GM12878 (cell line): ENCODE data around the gene TPPP3. TPM values are rescaled to one million over a fixed set of nuclear protein-coding genes. Genes with fewer than 3 reads are reported as not detected.
A peak's percentile ranks its signal among the peaks of the same experiment; 100 is the strongest.

Experiments
- ATAC-seq: fragments of 200-7000 bp; cut with Tn5 transposase; 3 replicates; pipeline ENCODE4 v1.9.1; 2020; ENCODE audit warnings: mild to moderate bottlenecking, moderate library complexity
- BruUV-seq: library from RNA; stranded (reverse); fragments of 400-500 nt; replicated peaks from 2 replicates; lab custom pipeline; 2021; lab: Mats Ljungman, UMichigan
- CTCF ChIA-PET: fragments of 300-600 bp; sonication (Branson Sonifier 250); formaldehyde crosslinking; extraction: SDS; loops from one replicate; lab custom pipeline; 2021; ENCODE audit warnings: inconsistent platforms; lab: Yijun Ruan, JAX
- POLR2A ChIA-PET: fragments of 350-600 bp; formaldehyde crosslinking; extraction: SDS; loops from one replicate; lab custom pipeline; 2021; ENCODE audit warnings: inconsistent platforms; lab: Charles Lee
- RAD21 ChIA-PET: fragments of 300-600 bp; sonication (Branson Sonifier 250); formaldehyde crosslinking; loops from one replicate; lab custom pipeline; 2023; ENCODE audit warnings: antibody characterized with exemption; ENCODE audit not compliant: unreplicated experiment; lab: Charles Lee
- SMC1A ChIA-PET: fragments of 300-600 bp; sonication (Branson Sonifier 250); formaldehyde crosslinking; loops from one replicate; lab custom pipeline; 2023; ENCODE audit not compliant: unreplicated experiment, uncharacterized antibody; lab: Charles Lee
- DNase-seq: peaks from one replicate; pipeline ENCODE4 v3.0.0-alpha.2; 2011; ENCODE audit warnings: low read depth, low spot score
- FAIRE-seq: peaks from 3 replicates; lab custom pipeline; 2011; peaks lifted over from hg19 to GRCh38; lab: Jason Lieb, UNC
- H2AFZ ChIP-seq: 2 replicates; pipeline ENCODE4 v1.6.0; 2011; ENCODE audit warnings: low read depth, low read length, control low read depth; ENCODE audit not compliant: control insufficient read depth
- H3K27ac ChIP-seq: 2 replicates; pipeline ENCODE4 v1.5.1; 2011; ENCODE audit warnings: control low read depth; ENCODE audit not compliant: control insufficient read depth, insufficient read depth
- H3K27me3 ChIP-seq, 2 experiments: replicated peaks in 1 of 2; 2 replicates each; pipeline versions ENCODE4 v1.6.0 to v1.6.1; 2011; ENCODE audit warnings: low read length in 1 of 2; ENCODE audit not compliant: control insufficient read depth in 2 of 2, insufficient read depth in 2 of 2
- H3K36me3 ChIP-seq, 2 experiments: 2 replicates each; pipeline ENCODE4 v1.5.1; 2011; ENCODE audit warnings: low read length in 1 of 2; ENCODE audit not compliant: control insufficient read depth in 2 of 2, insufficient read depth in 2 of 2
- H3K4me1 ChIP-seq: 2 replicates; pipeline ENCODE4 v1.6.1; 2011; ENCODE audit warnings: mild to moderate bottlenecking, low read length, moderate library complexity, mixed read lengths; ENCODE audit not compliant: control insufficient read depth, insufficient read depth
- H3K4me2 ChIP-seq: 2 replicates; pipeline ENCODE4 v1.6.0; 2011; ENCODE audit warnings: control low read depth; ENCODE audit not compliant: control insufficient read depth, insufficient read depth
- H3K4me3 ChIP-seq: fragments of 200-600 bp; sonication (generic); 2 replicates; pipeline ENCODE4 v1.5.1; 2016
- H3K79me2 ChIP-seq: 2 replicates; pipeline ENCODE4 v1.6.0; 2011; ENCODE audit warnings: low read length; ENCODE audit not compliant: control insufficient read depth, insufficient read depth
- H3K9ac ChIP-seq: 2 replicates; pipeline ENCODE4 v1.8.0; 2011; ENCODE audit warnings: low read length, control low read depth, mixed read lengths; ENCODE audit not compliant: control insufficient read depth, insufficient read depth
- H3K9me3 ChIP-seq: replicated peaks from 3 replicates; pipeline ENCODE4 v1.5.1; 2011; ENCODE audit warnings: mild to moderate bottlenecking, low read length; ENCODE audit not compliant: control insufficient read depth, insufficient read depth
- H4K20me1 ChIP-seq: 2 replicates; pipeline ENCODE4 v1.6.0; 2011; ENCODE audit not compliant: control insufficient read depth, insufficient read depth
- BRCA1 ChIP-seq: IDR thresholded peaks from 2 replicates; pipeline ENCODE4 v1.6.1; 2011; ENCODE audit warnings: low read depth, low read length, improper control_type of control experiment
- IKZF2 ChIP-seq, 2 experiments: fragments of 450-650 bp; IDR thresholded peaks; 2 replicates each; pipeline ENCODE4 v1.6.1; 2017; ENCODE audit warnings: mild to moderate bottlenecking in 2 of 2, moderate library complexity in 2 of 2
- KDM1A ChIP-seq: fragments of 200-600 bp; sonication (generic); IDR thresholded peaks from 2 replicates; pipeline ENCODE4 v1.6.1; 2016; ENCODE audit warnings: borderline replicate concordance
- MYB ChIP-seq: fragments of 150-350 bp; IDR thresholded peaks from 2 replicates; pipeline ENCODE4 v1.6.1; 2014; ENCODE audit warnings: mild to moderate bottlenecking, low read depth, low read length, borderline replicate concordance
- RAD21 ChIP-seq: IDR thresholded peaks from 2 replicates; pipeline ENCODE4 v1.6.1; 2011; ENCODE audit warnings: mild to moderate bottlenecking, low read depth, low read length, moderate library complexity; ENCODE audit not compliant: insufficient read depth
- SMC3 ChIP-seq: IDR thresholded peaks from 2 replicates; pipeline ENCODE4 v1.6.1; 2011; ENCODE audit warnings: low read length, improper control_type of control experiment, borderline replicate concordance
- WGBS: methylation state at CpG from one replicate; pipeline ENCODE4 v1.1.6; 2016; ENCODE audit warnings: low lambda C conversion rate; ENCODE audit not compliant: insufficient replicate concordance, insufficient coverage; ENCODE audit errors: missing lambda C conversion rate; 5-methylcytosine and 5-hydroxymethylcytosine counted together
- in situ Hi-C: fragments of 300-500 bp; cut with MboI; formaldehyde crosslinking; loops from 9 replicates; pipeline ENCODE4 v1.14.3; 2018; ENCODE audit warnings: mixed read lengths
- intact Hi-C: fragments of 100-400 bp; cut with micrococcal nuclease; formaldehyde crosslinking; loops from one replicate; pipeline ENCODE4 v1.14.2; 2022; ENCODE audit not compliant: unreplicated experiment
- polyA plus RNA-seq, 11 experiments: library from polyadenylated mRNA; depleted of rRNA in 4 of 11; unstranded in 6 of 11; stranded (reverse) in 5 of 11; fragments of >200 nt; fragmentation: Nextera tagmentation in 4 of 11; fragmentation: Illumina TruSeq in 1 of 11; extraction: Ambion mirVana in 4 of 11; extraction: Trizol in 1 of 11; gene quantifications; 1 replicate in 1 of 11; 2 replicates in 10 of 11; pipeline versions ENCODE4 v1.2.1 to v1.2.3, GENCODE V29; 2011 to 2016; ENCODE audit warnings: inconsistent platforms in 2 of 11, missing spikeins in 2 of 11, low read depth in 1 of 11
- total RNA-seq, 4 experiments: library from RNA; depleted of rRNA in 3 of 4; stranded (reverse); fragments of >200 nt in 3 of 4; fragmentation: Illumina TruSeq in 1 of 4; extraction: Trizol in 1 of 4; gene quantifications; 2 replicates each; pipeline versions ENCODE4 v1.2.1 to v1.2.3, GENCODE V29; 2013 to 2021
- TF ChIP-seq, protein P1 (sequence below): IDR thresholded peaks from 2 replicates; pipeline ENCODE4 v1.6.1; 2011; ENCODE audit warnings: borderline replicate concordance, low read depth, mild to moderate bottlenecking, moderate library complexity, low read length; ENCODE audit not compliant: insufficient read depth, poor library complexity, severe bottlenecking
- TF ChIP-seq, protein P2 (sequence below): IDR thresholded peaks from 2 replicates; pipeline ENCODE4 v1.6.1; 2011; ENCODE audit warnings: mild to moderate bottlenecking, low read depth, low read length, moderate library complexity; ENCODE audit not compliant: insufficient replicate concordance
- TF ChIP-seq, protein P3 (sequence below): IDR thresholded peaks from 2 replicates; pipeline ENCODE4 v1.6.1; 2012; ENCODE audit warnings: low read depth, low read length, improper control_type of control experiment
- TF ChIP-seq, protein P4 (sequence below): fragments of 450-650 bp; conservative IDR thresholded peaks from 2 replicates; pipeline ENCODE4 v1.6.1; 2017; ENCODE audit warnings: mild to moderate bottlenecking, moderate library complexity
- TF ChIP-seq, protein P5 (sequence below): fragments of 450-650 bp; IDR thresholded peaks from 2 replicates; pipeline ENCODE4 v1.6.1; 2014; ENCODE audit warnings: mild to moderate bottlenecking
- TF ChIP-seq, protein P6 (sequence below), 3 experiments: IDR thresholded peaks in 2 of 3; conservative IDR thresholded peaks in 1 of 3; 2 replicates each; pipeline ENCODE4 v1.5.1; 2011; ENCODE audit warnings: low read depth in 3 of 3, low read length in 3 of 3, mild to moderate bottlenecking in 3 of 3, control low read depth in 2 of 3, moderate library complexity in 2 of 3, inconsistent platforms in 1 of 3, mixed read lengths in 1 of 3; ENCODE audit not compliant: control insufficient read depth in 2 of 3, insufficient read depth in 1 of 3; ENCODE audit errors: extremely low read depth in 1 of 3

TPPP3 gene
- total and polyA plus RNA-seq, 10 of the 15 experiments (the other 5 are each of a cell fraction or from before 2014, with no cell fraction given), result 0.14 TPM; not detected in 9

DNA sequence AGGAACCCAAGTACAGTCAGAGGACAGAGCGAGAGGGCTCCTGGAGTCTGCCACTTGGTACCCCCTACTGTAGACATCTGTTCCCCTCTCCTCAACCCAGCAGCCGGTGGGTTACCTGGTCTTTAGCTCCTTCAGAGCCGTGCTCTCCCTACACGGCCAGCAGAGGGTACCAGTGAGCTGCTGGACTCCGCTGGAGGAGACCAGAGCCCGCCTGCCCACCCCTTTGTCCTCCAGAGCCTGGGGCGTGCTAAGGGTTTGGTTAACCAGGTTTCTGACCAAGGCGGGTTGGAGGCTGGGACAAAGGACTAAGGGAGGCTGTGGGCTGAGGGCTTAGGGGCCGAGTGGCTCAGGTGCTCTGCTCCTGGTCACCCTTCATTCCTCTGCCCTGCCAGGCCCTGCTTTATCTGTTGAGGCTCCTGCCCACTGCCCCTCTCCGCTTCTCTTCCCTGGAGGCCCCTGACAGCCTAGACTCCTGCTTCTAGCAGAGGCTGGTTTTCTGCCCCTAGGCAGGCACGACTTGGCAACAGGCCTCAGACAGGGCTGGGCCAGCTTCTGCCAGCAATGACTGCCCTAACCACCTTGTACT is 34.9 kb upstream of the TPPP3 start:
- Histone ChIP-seq H3K9me3 (no peaks in the 10 kb centered on the region), H3K9ac (no peak overlapping the region), H2AFZ (no peak overlapping the region), H3K4me2 (no peak overlapping the region), H4K20me1 (no peaks in the 10 kb centered on the region), H3K79me2 (no peaks in the 10 kb centered on the region), H3K27me3 (peaks cover 12 to 15% of the 10 kb centered on the region in 2 experiments), H3K4me3 (no peak overlapping the region), H3K27ac (no peak overlapping the region), H3K4me1 (peaks cover 4% of the 10 kb centered on the region; the same call in 1 of the 2 replicates), H3K36me3 (no peaks in the 10 kb centered on the region)
- no peak for FAIRE-seq
- no peak for DNase-seq
- intact Hi-C loops, result loop anchor here (1.0 kb wide), 3 partner anchors 19 to 86 kb away; no protein-coding TSS in a partner anchor
- ATAC-seq, result peak; percentile 88
- CTCF ChIA-PET, result interaction anchor here (0.6 to 5.6 kb wide), 33 partner anchors 8 to 346 kb away, joined by 3 to 84 read pairs (median 4); partner anchors contain the start of genes ATP6V0D1, CARMIL2 and ZDHHC1
- no TSS peak for BruUV-seq
- RAD21 ChIA-PET, result interaction anchor here (0.6 to 3.1 kb wide), 23 partner anchors 9 to 181 kb away, joined by 3 to 31 read pairs (median 4); partner anchors contain the start of genes ATP6V0D1 and FHOD1
- in situ Hi-C loops, result no loop called here
- POLR2A ChIA-PET, result interaction anchor here (1.5 kb wide), 1 partner anchor 37 kb away, joined by 4 read pairs; no protein-coding TSS in a partner anchor
- WGBS, result 9% methylated on average over 11 of the region's 11 CpGs
- SMC1A ChIA-PET, result interaction anchor here (0.6 to 2.8 kb wide), 15 partner anchors 10 to 88 kb away, joined by 3 to 19 read pairs (median 4); partner anchors contain the start of genes ATP6V0D1 and ZDHHC1
- TF ChIP-seq IKZF2 (IDR thresholded peaks at IDR 0.05) (no peak), RAD21 (peak; percentile 72), MYB (no peak), SMC3 (peak; percentile 81; the same call in 1 of the 2 replicates), BRCA1 (no peak), KDM1A (no peak)
- TF ChIP-seq, protein P1, sequence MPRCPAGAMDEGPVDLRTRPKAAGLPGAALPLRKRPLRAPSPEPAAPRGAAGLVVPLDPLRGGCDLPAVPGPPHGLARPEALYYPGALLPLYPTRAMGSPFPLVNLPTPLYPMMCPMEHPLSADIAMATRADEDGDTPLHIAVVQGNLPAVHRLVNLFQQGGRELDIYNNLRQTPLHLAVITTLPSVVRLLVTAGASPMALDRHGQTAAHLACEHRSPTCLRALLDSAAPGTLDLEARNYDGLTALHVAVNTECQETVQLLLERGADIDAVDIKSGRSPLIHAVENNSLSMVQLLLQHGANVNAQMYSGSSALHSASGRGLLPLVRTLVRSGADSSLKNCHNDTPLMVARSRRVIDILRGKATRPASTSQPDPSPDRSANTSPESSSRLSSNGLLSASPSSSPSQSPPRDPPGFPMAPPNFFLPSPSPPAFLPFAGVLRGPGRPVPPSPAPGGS, result no peak
- TF ChIP-seq, protein P2, sequence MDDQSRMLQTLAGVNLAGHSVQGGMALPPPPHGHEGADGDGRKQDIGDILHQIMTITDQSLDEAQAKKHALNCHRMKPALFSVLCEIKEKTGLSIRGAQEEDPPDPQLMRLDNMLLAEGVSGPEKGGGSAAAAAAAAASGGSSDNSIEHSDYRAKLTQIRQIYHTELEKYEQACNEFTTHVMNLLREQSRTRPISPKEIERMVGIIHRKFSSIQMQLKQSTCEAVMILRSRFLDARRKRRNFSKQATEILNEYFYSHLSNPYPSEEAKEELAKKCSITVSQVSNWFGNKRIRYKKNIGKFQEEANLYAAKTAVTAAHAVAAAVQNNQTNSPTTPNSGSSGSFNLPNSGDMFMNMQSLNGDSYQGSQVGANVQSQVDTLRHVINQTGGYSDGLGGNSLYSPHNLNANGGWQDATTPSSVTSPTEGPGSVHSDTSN, result no peak
- TF ChIP-seq, protein P3, sequence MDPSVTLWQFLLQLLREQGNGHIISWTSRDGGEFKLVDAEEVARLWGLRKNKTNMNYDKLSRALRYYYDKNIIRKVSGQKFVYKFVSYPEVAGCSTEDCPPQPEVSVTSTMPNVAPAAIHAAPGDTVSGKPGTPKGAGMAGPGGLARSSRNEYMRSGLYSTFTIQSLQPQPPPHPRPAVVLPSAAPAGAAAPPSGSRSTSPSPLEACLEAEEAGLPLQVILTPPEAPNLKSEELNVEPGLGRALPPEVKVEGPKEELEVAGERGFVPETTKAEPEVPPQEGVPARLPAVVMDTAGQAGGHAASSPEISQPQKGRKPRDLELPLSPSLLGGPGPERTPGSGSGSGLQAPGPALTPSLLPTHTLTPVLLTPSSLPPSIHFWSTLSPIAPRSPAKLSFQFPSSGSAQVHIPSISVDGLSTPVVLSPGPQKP, result no peak
- TF ChIP-seq, protein P4, sequence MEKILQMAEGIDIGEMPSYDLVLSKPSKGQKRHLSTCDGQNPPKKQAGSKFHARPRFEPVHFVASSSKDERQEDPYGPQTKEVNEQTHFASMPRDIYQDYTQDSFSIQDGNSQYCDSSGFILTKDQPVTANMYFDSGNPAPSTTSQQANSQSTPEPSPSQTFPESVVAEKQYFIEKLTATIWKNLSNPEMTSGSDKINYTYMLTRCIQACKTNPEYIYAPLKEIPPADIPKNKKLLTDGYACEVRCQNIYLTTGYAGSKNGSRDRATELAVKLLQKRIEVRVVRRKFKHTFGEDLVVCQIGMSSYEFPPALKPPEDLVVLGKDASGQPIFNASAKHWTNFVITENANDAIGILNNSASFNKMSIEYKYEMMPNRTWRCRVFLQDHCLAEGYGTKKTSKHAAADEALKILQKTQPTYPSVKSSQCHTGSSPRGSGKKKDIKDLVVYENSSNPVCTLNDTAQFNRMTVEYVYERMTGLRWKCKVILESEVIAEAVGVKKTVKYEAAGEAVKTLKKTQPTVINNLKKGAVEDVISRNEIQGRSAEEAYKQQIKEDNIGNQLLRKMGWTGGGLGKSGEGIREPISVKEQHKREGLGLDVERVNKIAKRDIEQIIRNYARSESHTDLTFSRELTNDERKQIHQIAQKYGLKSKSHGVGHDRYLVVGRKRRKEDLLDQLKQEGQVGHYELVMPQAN, result no peak
- TF ChIP-seq, protein P5, sequence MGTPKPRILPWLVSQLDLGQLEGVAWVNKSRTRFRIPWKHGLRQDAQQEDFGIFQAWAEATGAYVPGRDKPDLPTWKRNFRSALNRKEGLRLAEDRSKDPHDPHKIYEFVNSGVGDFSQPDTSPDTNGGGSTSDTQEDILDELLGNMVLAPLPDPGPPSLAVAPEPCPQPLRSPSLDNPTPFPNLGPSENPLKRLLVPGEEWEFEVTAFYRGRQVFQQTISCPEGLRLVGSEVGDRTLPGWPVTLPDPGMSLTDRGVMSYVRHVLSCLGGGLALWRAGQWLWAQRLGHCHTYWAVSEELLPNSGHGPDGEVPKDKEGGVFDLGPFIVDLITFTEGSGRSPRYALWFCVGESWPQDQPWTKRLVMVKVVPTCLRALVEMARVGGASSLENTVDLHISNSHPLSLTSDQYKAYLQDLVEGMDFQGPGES, result no peak
- TF ChIP-seq, protein P6, sequence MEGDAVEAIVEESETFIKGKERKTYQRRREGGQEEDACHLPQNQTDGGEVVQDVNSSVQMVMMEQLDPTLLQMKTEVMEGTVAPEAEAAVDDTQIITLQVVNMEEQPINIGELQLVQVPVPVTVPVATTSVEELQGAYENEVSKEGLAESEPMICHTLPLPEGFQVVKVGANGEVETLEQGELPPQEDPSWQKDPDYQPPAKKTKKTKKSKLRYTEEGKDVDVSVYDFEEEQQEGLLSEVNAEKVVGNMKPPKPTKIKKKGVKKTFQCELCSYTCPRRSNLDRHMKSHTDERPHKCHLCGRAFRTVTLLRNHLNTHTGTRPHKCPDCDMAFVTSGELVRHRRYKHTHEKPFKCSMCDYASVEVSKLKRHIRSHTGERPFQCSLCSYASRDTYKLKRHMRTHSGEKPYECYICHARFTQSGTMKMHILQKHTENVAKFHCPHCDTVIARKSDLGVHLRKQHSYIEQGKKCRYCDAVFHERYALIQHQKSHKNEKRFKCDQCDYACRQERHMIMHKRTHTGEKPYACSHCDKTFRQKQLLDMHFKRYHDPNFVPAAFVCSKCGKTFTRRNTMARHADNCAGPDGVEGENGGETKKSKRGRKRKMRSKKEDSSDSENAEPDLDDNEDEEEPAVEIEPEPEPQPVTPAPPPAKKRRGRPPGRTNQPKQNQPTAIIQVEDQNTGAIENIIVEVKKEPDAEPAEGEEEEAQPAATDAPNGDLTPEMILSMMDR (IDR thresholded peaks at IDR 0.05 in 2 of 3, conservative IDR thresholded peaks at IDR 0.05 in 1 of 3; ENCODE audit: control insufficient read depth in 2 of 3, extremely low read depth in 1 of 3, insufficient read depth in 1 of 3, low read depth in 3 of 3, low read length in 3 of 3), result peak; percentile 83 to 96 (median 86)
